ENCODE data around the gene MTERF4. TPM values are rescaled to one million over a fixed set of nuclear protein-coding genes. Genes with fewer than 3 reads are reported as not detected.

The MTERF4 gene
- total and polyA plus RNA-seq, 2 of the 13 experiments (the other 11 are each of a cell fraction or from before 2014, with no cell fraction given): 50.5 to 59.8 TPM

DNA sequence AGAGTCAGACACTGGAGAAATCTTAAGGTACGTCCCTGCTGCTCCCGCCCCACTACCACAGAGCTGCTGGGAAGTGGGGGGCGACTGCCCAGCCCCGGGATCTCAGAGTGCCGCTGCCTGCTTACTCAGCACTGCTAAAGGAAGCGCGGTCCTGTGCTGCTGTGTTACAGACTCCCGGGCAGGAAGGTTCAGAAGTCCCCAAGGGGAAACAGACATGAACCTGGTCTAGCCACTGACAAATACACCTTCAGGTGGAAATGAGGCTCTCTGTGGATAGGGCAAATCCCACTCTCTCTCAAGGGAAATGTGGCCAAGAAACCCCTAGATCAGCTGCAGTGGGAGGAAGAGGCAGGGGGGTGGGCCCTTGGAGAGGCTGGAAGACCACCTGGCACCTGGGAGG is 13.7 kb downstream of the MTERF4 start (continued):
- TF ChIP-seq ZNF839 (CRISPR knock-in tag; IDR thresholded peaks at IDR 0.05; ENCODE audit: borderline replicate concordance): no peak

- Histone ChIP-seq H3K4me1 (ENCODE audit: insufficient read depth, low read length) (peaks cover 16% of the 10 kb centered on the region), H2AFZ (ENCODE audit: low read length) (no peak overlapping the region), H3K9me3 (ENCODE audit: low read length) (no peaks in the 10 kb centered on the region), H3K4me2 (ENCODE audit: low read depth, low read length) (no peak overlapping the region), H3K36me3 (replicated peaks in 1 of 2; ENCODE audit: control insufficient read depth in 1 of 2, insufficient read depth in 2 of 2, low read length in 2 of 2) (peaks cover 17 to 55% of the 10 kb centered on the region in 2 experiments), H3K27me3 (ENCODE audit: control insufficient read depth in 1 of 2, insufficient read depth in 2 of 2, low read length in 2 of 2) (no peaks in the 10 kb centered on the region), H3K27ac (ENCODE audit: extremely low read length, insufficient read depth, low read length) (no peak overlapping the region), H3K79me2 (ENCODE audit: insufficient read depth, low read length) (peaks cover 2% of the 10 kb centered on the region), H3K9ac (ENCODE audit: insufficient read depth, low read depth, low read length) (no peak overlapping the region), H4K20me1 (ENCODE audit: insufficient read depth, low read length) (no peaks in the 10 kb centered on the region; the same call in 1 of the 2 replicates), H3K4me3 (replicated peaks in 1 of 3; ENCODE audit: insufficient read depth in 1 of 3, low read depth in 2 of 3, low read length in 3 of 3) (no peak overlapping the region)
- ATAC-seq (no peak), FAIRE-seq (no peak), DNase-seq (ENCODE audit: low spot score) (no peak)
- intact Hi-C loops (cut with micrococcal nuclease; ENCODE audit: unreplicated experiment): no loop called here
- ChIA-PET CTCF (ENCODE audit: low intra/inter-chr PET ratio, low total read pairs) (no interaction called here), POLR2A (no interaction called here)
- in situ Hi-C loops (cut with HindIII; ENCODE audit: extremely low pct_ligation_motif_present, low pct_unique_long_range_greater_than_20kb): no loop called here
- WGBS (ENCODE audit: low lambda C conversion rate): 97% methylated on average over 25 of the region's 29 CpGs
- BruUV-seq (replicated peaks): no TSS peak
- TF ChIP-seq, protein P1, sequence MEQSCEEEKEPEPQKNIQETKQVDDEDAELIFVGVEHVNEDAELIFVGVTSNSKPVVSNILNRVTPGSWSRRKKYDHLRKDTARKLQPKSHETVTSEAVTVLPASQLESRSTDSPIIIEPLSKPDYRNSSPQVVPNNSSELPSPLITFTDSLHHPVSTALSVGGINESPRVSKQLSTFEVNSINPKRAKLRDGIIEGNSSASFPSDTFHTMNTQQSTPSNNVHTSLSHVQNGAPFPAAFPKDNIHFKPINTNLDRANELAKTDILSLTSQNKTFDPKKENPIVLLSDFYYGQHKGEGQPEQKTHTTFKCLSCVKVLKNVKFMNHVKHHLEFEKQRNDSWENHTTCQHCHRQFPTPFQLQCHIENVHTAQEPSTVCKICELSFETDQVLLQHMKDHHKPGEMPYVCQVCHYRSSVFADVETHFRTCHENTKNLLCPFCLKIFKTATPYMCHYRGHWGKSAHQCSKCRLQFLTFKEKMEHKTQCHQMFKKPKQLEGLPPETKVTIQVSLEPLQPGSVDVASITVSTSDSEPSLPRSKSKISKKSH (CRISPR knock-in tag; IDR thresholded peaks at IDR 0.05; ENCODE audit: borderline replicate concordance): no peak
- no peak for TF ChIP-seq KAT7 (CRISPR knock-in tag; IDR thresholded peaks at IDR 0.05; ENCODE audit: borderline replicate concordance)
- no peak for TF ChIP-seq ZNF749 (CRISPR knock-in tag; IDR thresholded peaks at IDR 0.05; ENCODE audit: borderline replicate concordance)
- no peak for TF ChIP-seq GTF3A (CRISPR knock-in tag; conservative IDR thresholded peaks at IDR 0.05)
Observed at GRCh38 chr2:241087420-241088268, 14.4 kb downstream of the MTERF4 start.
